Measurements from ENCODE around the gene KCNG4.

DNA sequence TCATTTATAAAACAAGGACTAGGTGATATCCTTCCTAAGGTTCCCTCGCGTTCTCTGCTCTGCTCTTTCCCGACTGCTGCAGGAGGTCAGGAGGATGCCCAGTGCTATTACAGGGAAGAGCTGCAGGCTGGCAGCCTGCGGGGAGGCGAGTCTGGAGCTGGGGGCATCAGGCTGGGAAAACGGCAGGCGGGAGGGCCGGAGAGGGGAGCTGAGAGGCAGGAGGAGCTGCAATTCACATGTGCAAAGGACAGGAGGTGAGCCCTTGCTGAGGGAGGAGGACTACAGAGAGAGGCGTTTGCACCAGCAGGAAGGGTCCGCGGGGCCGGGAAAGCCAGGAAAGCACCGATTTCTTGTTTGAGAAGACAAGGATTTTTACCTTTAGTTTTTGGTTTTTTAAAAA lies 40.7 kb downstream of the KCNG4 start:
- no peak for TF ChIP-seq TCF7L2 (IDR thresholded peaks at IDR 0.05; ENCODE audit: borderline replicate concordance, low read depth, low read length)
- TF ChIP-seq, protein P1, sequence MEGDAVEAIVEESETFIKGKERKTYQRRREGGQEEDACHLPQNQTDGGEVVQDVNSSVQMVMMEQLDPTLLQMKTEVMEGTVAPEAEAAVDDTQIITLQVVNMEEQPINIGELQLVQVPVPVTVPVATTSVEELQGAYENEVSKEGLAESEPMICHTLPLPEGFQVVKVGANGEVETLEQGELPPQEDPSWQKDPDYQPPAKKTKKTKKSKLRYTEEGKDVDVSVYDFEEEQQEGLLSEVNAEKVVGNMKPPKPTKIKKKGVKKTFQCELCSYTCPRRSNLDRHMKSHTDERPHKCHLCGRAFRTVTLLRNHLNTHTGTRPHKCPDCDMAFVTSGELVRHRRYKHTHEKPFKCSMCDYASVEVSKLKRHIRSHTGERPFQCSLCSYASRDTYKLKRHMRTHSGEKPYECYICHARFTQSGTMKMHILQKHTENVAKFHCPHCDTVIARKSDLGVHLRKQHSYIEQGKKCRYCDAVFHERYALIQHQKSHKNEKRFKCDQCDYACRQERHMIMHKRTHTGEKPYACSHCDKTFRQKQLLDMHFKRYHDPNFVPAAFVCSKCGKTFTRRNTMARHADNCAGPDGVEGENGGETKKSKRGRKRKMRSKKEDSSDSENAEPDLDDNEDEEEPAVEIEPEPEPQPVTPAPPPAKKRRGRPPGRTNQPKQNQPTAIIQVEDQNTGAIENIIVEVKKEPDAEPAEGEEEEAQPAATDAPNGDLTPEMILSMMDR (tag by site-specific recombination; IDR thresholded peaks at IDR 0.05): no peak
- no peak for TF ChIP-seq ZNF114 (tag by site-specific recombination; IDR thresholded peaks at IDR 0.05)
- no peak for TF ChIP-seq ZNF660 (tag by site-specific recombination; IDR thresholded peaks at IDR 0.05)
- TF ChIP-seq ZNF596 (tag by site-specific recombination; IDR thresholded peaks at IDR 0.05): no peak
- TF ChIP-seq ZBTB8A (tag by site-specific recombination; IDR thresholded peaks at IDR 0.05): no peak

All from HEK293 (cell line).